HG03175 (cell line): ENCODE measurements around the gene SOWAHA.
"Not testable (repeated sequence)": the region's sequence is repeated elsewhere in the genome, so short reads cannot be mapped to it uniquely, and the experiment has no call there.

ENCODE experiments used
- ATAC-seq: cut with Tn5 transposase; IDR thresholded peaks from one replicate; pipeline ENCODE4 v1.9.1; 2021; ENCODE audit warnings: mild to moderate bottlenecking, moderate library complexity; ENCODE audit not compliant: unreplicated experiment

SOWAHA gene

GRCh38 chr5:132806804-132807162, 6.3 kb upstream of the SOWAHA start:
- ATAC-seq: not testable (repeated sequence)

GRCh38 chr5:132807163-132807838, 5.8 kb upstream of the SOWAHA start:
- ATAC-seq: no peak

- ATAC-seq: no peak
These were observed 4.7 kb upstream of the SOWAHA start for GRCh38 chr5:132808448-132808847.

GRCh38 chr5:132808866-132809265, 4.2 kb upstream of the SOWAHA start:
- no peak for ATAC-seq

GRCh38 chr5:132810605-132811004, 2.5 kb upstream of the SOWAHA start:
- ATAC-seq: no peak

- no peak for ATAC-seq
These were observed 858 bp upstream of the SOWAHA start for GRCh38 chr5:132812123-132812765.

GRCh38 chr5:132813599-132814502, 749 bp downstream of the SOWAHA start:
- ATAC-seq: no peak

- ATAC-seq: no peak
These were observed 1.6 kb downstream of the SOWAHA start for GRCh38 chr5:132814503-132815294.

- no peak for ATAC-seq
These were observed 2.4 kb downstream of the SOWAHA start for GRCh38 chr5:132815454-132815853.

GRCh38 chr5:132816083-132816482, 3.0 kb downstream of the SOWAHA start:
- no peak for ATAC-seq

- no peak for ATAC-seq
These were observed 3.5 kb downstream of the SOWAHA start for GRCh38 chr5:132816554-132816953.

GRCh38 chr5:132817011-132817410, 3.9 kb downstream of the SOWAHA start:
- no peak for ATAC-seq

- ATAC-seq: no peak
These were observed 6.4 kb downstream of the SOWAHA start for GRCh38 chr5:132819468-132819867.

GRCh38 chr5:132820162-132820754, 7.2 kb downstream of the SOWAHA start:
- peak; percentile 76 for ATAC-seq

- no peak for ATAC-seq
These were observed 8.2 kb downstream of the SOWAHA start for GRCh38 chr5:132821350-132821749.

- no peak for ATAC-seq
These were observed 8.7 kb downstream of the SOWAHA start for GRCh38 chr5:132821791-132822190.

- no peak for ATAC-seq
These were observed 9.8 kb downstream of the SOWAHA start for GRCh38 chr5:132822650-132823480.

GRCh38 chr5:132823481-132824050, 10.5 kb downstream of the SOWAHA start:
- no peak for ATAC-seq

GRCh38 chr5:132824426-132824825, 11.3 kb downstream of the SOWAHA start:
- ATAC-seq: no peak
